GM19035 (cell line): ENCODE data around the gene EBPL.
A peak's percentile ranks its signal among the peaks of the same experiment; 100 is the strongest.
"Not testable (repeated sequence)": the region's sequence is repeated elsewhere in the genome, so short reads cannot be mapped to it uniquely, and the experiment has no call there.

Experiments used
- ATAC-seq: cut with Tn5 transposase; IDR thresholded peaks from one replicate; pipeline ENCODE4 v1.9.1; 2021; ENCODE audit not compliant: unreplicated experiment

Gene EBPL

GRCh38 chr13:49690995-49691784 is at the start of gene EBPL:
Gene EBPL (minus strand): TSS chr13:49691486. CDS start chr13:49691424, 62 bp downstream.
- peak; percentile 98 for ATAC-seq

GRCh38 chr13:49740870-49741269 is 49.6 kb upstream of the EBPL start:
- no peak for ATAC-seq

GRCh38 chr13:49739498-49740187 is 48.4 kb upstream of the EBPL start:
- no peak for ATAC-seq

GRCh38 chr13:49733181-49733951 is 42.1 kb upstream of the EBPL start:
- no peak for ATAC-seq

- no peak for ATAC-seq
These were observed 40.5 kb upstream of the EBPL start for GRCh38 chr13:49731766-49732165.

GRCh38 chr13:49716615-49717014 is 25.3 kb upstream of the EBPL start:
- ATAC-seq: no peak

- no peak for ATAC-seq
These were observed 23.5 kb upstream of the EBPL start for GRCh38 chr13:49714757-49715156.

- no peak for ATAC-seq
These were observed 20.1 kb upstream of the EBPL start for GRCh38 chr13:49711218-49711863.

- not testable (repeated sequence) for ATAC-seq
These were observed 13.0 kb upstream of the EBPL start for GRCh38 chr13:49704264-49704663.

GRCh38 chr13:49701491-49701890 is 10.2 kb upstream of the EBPL start:
- no peak for ATAC-seq

GRCh38 chr13:49697468-49697867 is 6.2 kb upstream of the EBPL start:
- no peak for ATAC-seq

- no peak for ATAC-seq
These were observed 3.2 kb upstream of the EBPL start for GRCh38 chr13:49694446-49694845.

GRCh38 chr13:49693877-49694276 is 2.6 kb upstream of the EBPL start:
- ATAC-seq: no peak

- ATAC-seq: no peak
These were observed 2.0 kb upstream of the EBPL start for GRCh38 chr13:49693191-49693733.

- ATAC-seq: peak; percentile 21
These were observed 922 bp downstream of the EBPL start for GRCh38 chr13:49690133-49690994.

- peak; percentile 85 for ATAC-seq
These were observed 7.8 kb downstream of the EBPL start for GRCh38 chr13:49683489-49683888.

- ATAC-seq: no peak
These were observed 9.3 kb downstream of the EBPL start for GRCh38 chr13:49681842-49682435.

- no peak for ATAC-seq
These were observed 12.0 kb downstream of the EBPL start for GRCh38 chr13:49679246-49679645.

- no peak for ATAC-seq
These were observed 12.9 kb downstream of the EBPL start for GRCh38 chr13:49678191-49678914.
